GM18873 (cell line): Measurements from ENCODE around the gene LIMK2.
"Not testable (repeated sequence)": the region's sequence is repeated elsewhere in the genome, so short reads cannot be mapped to it uniquely, and the experiment has no call there.

Source experiments
- ATAC-seq: cut with Tn5 transposase; IDR thresholded peaks from one replicate; pipeline ENCODE4 v1.9.1; 2021; ENCODE audit warnings: mild to moderate bottlenecking, moderate library complexity, moderate number of reproducible peaks; ENCODE audit not compliant: unreplicated experiment, low FRiP score

The LIMK2 gene

DNA sequence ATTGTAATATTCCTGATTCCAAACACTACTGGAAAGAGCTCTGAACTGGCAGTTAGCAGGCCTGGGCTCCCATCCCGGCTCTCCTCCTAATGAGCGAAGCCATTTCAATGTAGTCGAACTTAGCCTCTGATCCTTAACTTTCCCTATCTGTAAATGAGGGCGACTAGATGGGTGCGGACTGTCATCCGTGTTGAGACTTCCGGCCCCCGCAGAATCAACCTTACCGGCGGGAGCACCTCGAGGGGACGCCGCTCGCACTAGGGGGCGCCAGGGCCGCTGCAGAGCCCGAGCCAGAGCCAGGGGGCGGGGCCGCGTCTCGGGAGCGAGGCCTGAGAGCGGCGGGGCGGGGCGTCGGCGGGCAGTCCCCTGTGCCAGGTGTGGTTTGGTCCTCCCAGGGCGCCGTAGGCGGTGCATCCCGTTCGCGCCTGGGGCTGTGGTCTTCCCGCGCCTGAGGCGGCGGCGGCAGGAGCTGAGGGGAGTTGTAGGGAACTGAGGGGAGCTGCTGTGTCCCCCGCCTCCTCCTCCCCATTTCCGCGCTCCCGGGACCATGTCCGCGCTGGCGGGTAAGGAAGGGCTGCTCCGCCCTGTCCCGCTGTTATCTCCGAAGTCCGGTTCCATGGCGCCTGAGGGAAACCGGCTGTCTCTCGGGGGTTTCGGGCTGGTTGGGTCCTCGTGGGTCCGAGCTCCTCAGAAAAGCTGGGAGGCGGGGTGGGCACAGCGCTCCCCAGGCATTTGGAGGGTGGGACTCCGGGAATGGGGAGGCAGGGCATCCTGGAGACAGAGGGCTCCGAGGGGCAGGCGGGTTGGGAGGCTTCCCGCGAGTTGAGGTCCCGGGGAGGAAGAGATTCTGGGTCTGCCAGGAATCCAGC, at the start of gene LIMK2:
Gene LIMK2, plus strand, starts transcription at position 437 of the 869 bp plus-strand sequence. Its CDS starts 111 bp downstream, at position 548.
- peak; percentile 62 for ATAC-seq

DNA sequence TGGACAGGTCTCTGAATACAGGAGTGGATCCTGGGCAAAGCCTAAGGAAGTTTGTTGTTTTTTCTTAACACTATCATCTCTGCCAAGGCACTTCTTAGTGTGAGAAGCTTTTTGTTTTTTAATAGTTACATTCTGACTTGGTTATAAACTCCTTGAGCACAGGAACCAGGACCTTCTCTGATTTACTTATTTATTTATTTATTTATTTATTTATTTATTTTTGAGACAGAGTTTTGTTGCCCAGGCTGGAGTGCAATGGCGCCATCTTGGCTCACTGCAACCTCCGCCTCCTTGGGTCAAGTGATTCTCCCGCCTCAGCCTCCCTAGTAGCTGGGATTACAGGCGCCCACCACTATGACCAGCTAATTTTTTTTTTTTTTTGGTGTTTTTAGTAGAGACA, 41.1 kb upstream of the LIMK2 start:
- ATAC-seq: no peak

- ATAC-seq: not testable (repeated sequence)
Observed at GRCh38 chr22:31171734-31172133, 40.4 kb upstream of the LIMK2 start.

DNA sequence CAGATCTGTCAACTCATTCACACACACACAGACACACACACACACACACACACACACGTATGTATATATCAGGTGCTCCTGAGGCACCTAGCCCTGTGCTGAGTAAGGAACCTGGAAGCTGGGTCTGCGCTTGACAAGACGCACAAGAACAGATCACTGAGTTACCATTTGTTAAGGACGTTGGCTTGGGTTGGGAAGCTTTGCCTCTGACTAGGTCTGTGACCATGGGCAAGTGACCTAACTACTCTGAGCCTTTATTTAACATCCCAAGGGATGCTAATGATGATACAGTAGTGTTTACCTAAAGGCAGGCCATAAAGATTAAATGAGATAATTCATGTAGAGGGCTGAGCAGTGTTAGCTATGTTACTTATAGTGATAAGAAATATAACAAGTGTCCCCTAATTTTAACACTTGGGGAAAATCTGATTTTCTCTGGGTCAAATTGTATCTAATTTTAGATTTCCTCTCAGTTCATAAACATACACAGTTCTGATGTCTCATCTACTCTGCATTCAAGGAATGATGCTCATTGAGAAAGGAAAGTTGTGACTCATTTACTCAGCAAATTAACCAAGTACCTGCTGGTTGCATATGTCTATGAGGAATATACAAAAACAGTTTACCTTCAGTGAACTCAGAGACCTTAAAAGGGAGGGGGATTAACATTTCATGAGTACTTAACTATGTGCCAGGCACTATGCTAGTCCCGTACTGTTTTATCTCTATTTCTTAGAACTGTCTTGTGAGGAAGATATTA, 38.5 kb upstream of the LIMK2 start:
- no peak for ATAC-seq

- no peak for ATAC-seq
Observed at GRCh38 chr22:31176923-31177322, 35.2 kb upstream of the LIMK2 start.

- ATAC-seq: no peak
Observed at GRCh38 chr22:31177420-31178162, 34.5 kb upstream of the LIMK2 start.

GRCh38 chr22:31178859-31179258, 33.2 kb upstream of the LIMK2 start:
- no peak for ATAC-seq

DNA sequence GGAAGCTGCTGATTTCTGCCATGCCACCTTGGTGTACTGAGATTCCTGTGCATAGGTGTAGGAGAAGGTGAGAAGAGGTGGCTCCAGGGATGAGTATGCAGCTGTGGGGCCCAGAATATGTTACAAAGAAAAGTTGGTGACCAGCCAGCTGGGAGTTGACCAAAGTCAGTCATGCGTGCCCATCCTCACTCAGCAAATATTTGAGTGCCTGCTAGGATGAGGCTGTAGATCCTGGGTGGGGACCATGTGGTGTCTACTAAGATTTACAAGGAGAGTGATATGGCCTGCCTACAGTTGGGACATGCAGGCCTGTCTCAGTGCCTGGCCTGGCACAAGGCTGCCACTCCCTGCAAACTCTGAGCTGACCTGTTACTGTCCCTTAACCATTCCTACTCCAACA, 32.8 kb upstream of the LIMK2 start:
- no peak for ATAC-seq

GRCh38 chr22:31184015-31184414, 28.1 kb upstream of the LIMK2 start:
- ATAC-seq: no peak

GRCh38 chr22:31185056-31185455, 27.0 kb upstream of the LIMK2 start:
- no peak for ATAC-seq

- ATAC-seq: no peak
Observed at GRCh38 chr22:31187627-31188026, 24.5 kb upstream of the LIMK2 start.

DNA sequence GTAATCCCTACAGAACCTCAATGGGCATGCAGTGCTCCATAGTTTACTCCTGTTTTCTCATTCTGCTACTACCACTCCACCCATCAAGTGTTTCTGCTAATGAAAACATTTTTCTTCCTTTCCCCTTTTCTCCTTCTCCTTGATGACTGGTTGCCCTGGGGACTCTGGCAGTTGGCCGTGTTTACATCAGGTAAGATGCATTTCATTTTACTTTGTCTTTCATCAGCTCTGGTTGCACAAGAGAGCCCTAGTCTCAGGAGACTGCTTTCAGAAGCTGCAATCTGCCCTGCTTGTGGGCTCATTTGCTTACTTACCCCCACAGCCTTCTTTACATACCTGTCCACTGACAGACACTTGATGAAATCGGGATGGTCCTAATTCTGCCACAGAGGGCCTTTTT, 19.6 kb upstream of the LIMK2 start:
- no peak for ATAC-seq

DNA sequence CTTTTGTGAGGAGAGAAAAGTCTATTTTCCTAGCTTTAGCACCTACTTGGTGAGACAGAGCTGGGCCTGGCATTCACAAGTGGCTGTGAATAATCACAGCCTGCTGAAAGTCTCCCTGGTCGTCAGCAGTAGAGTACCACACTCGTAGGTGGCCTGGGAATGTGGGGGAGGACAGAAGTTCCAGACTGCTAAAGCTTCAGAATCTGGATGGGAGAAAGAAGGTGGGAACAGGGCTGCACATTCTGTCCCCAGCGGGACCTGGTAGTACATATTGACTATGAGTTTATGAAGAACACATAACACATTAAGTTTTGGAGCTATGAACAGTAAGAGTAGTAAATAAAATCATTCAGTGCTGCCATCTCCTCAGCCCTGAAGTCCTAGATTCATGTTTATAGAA, 19.0 kb upstream of the LIMK2 start:
- ATAC-seq: no peak

- ATAC-seq: not testable (repeated sequence)
Observed at GRCh38 chr22:31194681-31195080, 17.4 kb upstream of the LIMK2 start.

DNA sequence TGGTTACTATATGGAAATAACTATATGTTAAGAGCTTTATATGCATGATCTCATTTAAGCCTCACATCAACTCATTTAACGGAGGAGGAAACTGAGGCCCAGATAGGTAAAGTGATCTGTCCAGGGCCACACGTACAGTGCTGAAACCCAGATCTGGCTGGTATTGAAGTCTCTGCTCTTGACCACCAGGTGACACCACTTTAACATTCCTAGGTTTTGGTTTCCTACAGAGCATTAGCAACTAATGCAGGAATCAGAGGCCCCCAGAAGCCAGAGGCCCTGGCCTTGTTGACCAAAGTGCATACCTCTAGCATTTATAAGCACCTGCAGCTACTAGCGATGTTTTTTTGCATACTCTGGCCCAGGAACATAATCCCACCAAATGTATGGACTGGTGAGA, 12.9 kb upstream of the LIMK2 start:
- ATAC-seq: no peak

DNA sequence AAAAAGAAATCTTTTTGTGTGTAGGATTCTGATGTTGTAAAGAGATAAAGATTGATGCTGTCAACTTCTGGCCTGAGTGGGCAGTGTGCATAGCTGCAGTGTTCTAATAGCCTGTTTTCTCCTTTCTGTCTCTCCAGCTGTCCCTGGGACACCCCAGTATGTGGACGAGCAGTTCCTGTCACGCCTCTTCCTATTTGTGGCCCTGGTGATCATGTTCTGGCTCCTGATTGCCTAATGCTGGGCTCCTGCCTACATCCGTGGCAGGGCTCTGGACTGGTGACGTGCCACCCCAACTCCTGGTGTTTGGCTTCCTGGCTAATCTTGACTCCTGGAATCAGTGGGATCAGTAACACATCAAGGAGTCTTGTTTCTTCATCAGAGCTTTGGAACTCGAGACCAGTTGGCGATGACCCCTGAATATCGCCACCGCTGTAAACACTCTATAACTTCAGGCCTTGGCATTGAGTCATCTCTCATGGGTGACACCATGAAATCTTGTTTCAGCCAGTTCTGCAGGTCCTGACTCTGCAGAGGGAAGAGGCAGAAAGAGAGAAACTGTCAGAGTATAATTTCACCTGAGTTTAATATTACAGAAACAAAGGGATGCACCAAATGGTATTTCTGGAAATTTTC, 7.6 kb upstream of the LIMK2 start:
- not testable (repeated sequence) for ATAC-seq

DNA sequence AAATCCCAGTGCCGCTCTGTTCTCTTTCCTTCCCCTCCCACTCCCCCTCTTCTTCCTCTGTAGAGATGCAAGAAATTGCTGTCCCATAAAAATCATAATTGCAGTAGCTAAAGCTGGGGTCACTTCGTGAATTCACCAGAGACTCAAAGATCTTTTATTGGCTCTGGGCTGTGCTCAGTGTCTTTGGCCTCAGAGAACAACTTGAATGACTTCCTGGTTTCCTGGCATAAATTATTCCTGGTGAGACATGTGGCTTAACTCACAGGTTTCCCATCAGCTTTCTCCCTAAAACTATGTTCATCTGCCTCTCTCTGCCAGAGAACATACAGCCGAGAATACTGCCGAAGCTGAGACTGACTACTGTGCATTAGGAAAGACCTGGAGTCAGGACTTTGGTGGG, 7.0 kb upstream of the LIMK2 start:
- not testable (repeated sequence) for ATAC-seq

GRCh38 chr22:31206460-31206859, 5.6 kb upstream of the LIMK2 start:
- not testable (repeated sequence) for ATAC-seq

- no peak for ATAC-seq
Observed at GRCh38 chr22:31206896-31207687, 5.0 kb upstream of the LIMK2 start.
